ENCODE measurements around the gene THSD7B.

The THSD7B gene

DNA sequence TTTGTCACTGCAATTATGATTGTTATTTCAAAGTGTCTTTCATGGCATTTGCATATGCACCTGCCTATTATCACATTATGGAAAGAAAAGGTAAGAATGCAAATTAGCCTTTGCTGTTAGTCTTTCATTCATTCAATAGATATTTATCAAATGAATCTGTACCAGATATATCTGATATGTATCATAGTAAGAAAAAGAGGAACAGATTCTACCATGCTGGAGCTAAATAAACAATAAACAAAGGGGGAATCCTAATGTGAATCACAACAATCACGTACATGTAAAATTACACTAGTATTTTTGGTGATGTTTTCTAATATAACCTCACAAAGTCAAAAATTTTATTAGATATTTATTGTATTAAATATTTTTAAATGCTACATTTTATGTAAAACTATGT lies 446.4 kb downstream of the THSD7B start:
- Histone ChIP-seq H3K9me3 (ENCODE audit: control insufficient read depth, low read length) (no peaks in the 10 kb centered on the region), H3K9ac (ENCODE audit: low read length) (no peak overlapping the region), H2BK120ac (ENCODE audit: low read depth, low read length) (no peak overlapping the region), H2BK12ac (ENCODE audit: low read length in 2 of 2) (no peak overlapping the region), H3K27ac (ENCODE audit: low read length, poor library complexity, severe bottlenecking) (no peak overlapping the region), H2AFZ (ENCODE audit: low read depth, low read length) (no peak overlapping the region), H2AK5ac (ENCODE audit: low read length, severe bottlenecking) (no peak overlapping the region), H4K91ac (ENCODE audit: low read length) (no peak overlapping the region), H3K4me3 (ENCODE audit: insufficient read depth in 1 of 2, low read depth in 1 of 2, low read length in 2 of 2) (no peak overlapping the region), H3K23ac (ENCODE audit: low read length in 2 of 2) (no peak overlapping the region), H4K8ac (ENCODE audit: low read length) (no peak overlapping the region), H2BK15ac (ENCODE audit: low read depth, poor library complexity, severe bottlenecking) (no peak overlapping the region), H3K79me1 (replicated peaks; ENCODE audit: low read length, poor library complexity, severe bottlenecking) (no peaks in the 10 kb centered on the region), H3K4ac (ENCODE audit: low read depth in 1 of 2, low read length in 2 of 2) (no peak overlapping the region), H3K27me3 (ENCODE audit: control insufficient read depth in 1 of 2, insufficient read depth in 1 of 2, low read length in 2 of 2) (no peaks in the 10 kb centered on the region), H3K14ac (ENCODE audit: low read length in 2 of 2) (no peak overlapping the region), H3K4me1 (ENCODE audit: control insufficient read depth, insufficient read depth, low read depth, low read length) (peaks cover 2% of the 10 kb centered on the region), H2BK5ac (ENCODE audit: low read depth, low read length, poor library complexity, severe bottlenecking) (no peak overlapping the region), H3K36me3 (ENCODE audit: control insufficient read depth in 1 of 2, insufficient read depth in 2 of 2, low read depth in 1 of 2, low read length in 2 of 2) (no peaks in the 10 kb centered on the region), H3K18ac (ENCODE audit: low read depth in 1 of 2, low read length in 2 of 2) (no peak overlapping the region), H3K4me2 (ENCODE audit: low read length, poor library complexity, severe bottlenecking) (no peak overlapping the region)
- no peak for DNase-seq
- WGBS = no CpG with 5 or more reads among the region's 1 CpG

DNA sequence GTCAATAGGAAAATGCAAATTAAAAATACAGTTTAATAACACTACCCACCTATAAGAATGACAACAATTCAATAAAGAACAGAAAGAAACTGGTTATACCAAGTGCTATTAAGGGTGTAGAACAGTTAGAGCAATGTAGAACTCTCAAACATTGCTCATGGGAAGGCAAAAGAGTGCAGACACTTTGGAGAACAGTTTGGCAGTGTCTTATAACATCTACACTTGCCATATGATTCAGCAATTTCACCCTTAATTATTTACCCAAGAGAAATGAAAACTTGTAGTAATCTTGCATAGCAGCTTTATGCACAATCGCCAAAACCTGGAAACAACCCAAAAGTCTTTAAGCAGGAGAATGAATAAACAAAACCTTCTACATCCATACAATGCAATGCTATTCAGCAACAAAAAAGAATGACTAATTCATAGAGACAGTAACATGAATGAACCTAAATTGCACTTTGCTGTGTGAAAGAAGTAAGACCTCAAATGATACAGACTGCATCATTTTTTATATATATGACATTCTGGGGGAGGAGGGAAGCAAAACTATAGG lies 455.2 kb downstream of the THSD7B start:
- 89% methylated on average over 1 of the region's 1 CpG for WGBS

DNA sequence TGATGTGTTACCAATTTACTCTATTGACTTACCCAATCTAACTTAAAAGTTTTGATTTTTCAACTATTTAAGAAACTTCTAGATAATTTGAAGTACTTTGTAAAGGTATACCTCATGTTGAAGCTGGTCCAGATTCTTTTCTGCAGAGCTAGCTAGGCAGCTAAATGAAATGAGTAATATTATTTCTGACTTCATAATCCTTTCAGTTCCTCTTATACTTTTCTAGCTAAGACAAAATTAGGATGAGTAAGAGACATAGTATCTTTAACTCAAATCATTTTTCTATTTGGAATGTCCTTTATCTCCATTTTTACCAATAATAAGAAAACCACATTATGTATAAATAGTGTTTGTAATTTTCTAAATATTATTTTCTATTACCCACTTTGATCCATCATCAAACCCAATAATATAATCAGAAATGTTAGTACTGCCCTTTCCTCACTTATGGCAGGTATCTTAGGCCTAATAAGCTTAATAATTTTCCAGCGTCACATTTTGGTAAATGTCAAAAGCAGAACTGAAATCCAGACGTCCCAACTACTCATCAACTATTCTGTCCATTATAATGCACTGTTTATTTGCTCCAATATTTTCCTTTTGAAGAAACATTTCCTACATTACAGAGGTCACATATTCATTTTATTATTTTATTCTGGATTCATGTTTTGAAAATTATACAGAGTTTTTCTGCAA lies 456.6 kb downstream of the THSD7B start:
- WGBS = 75% methylated on average over 2 of the region's 2 CpGs
- H3K9ac ChIP-seq (ENCODE audit: low read length) = no peak overlapping the region

More for the DNA sequence above, 455.2 kb downstream of the THSD7B start:
- no peak overlapping the region for H3K23ac ChIP-seq (ENCODE audit: low read length in 2 of 2)
- no peak overlapping the region for H3K18ac ChIP-seq (ENCODE audit: low read depth in 1 of 2, low read length in 2 of 2)
- H3K4me1 ChIP-seq (ENCODE audit: control insufficient read depth, insufficient read depth, low read depth, low read length) = no peaks in the 10 kb centered on the region
- H3K14ac ChIP-seq (ENCODE audit: low read length in 2 of 2) = no peak overlapping the region
- no peaks in the 10 kb centered on the region for H3K79me1 ChIP-seq (replicated peaks; ENCODE audit: low read length, poor library complexity, severe bottlenecking)
- H4K91ac ChIP-seq (ENCODE audit: low read length) = no peak overlapping the region
- no peak overlapping the region for H2AK5ac ChIP-seq (ENCODE audit: low read length, severe bottlenecking)
- no peak overlapping the region for H4K8ac ChIP-seq (ENCODE audit: low read length)
- no peaks in the 10 kb centered on the region for H3K9me3 ChIP-seq (ENCODE audit: control insufficient read depth, low read length)
- H2BK15ac ChIP-seq (ENCODE audit: low read depth, poor library complexity, severe bottlenecking) = no peak overlapping the region
- H3K36me3 ChIP-seq (ENCODE audit: control insufficient read depth in 1 of 2, insufficient read depth in 2 of 2, low read depth in 1 of 2, low read length in 2 of 2) = no peaks in the 10 kb centered on the region
- H3K27ac ChIP-seq (ENCODE audit: low read length, poor library complexity, severe bottlenecking) = no peak overlapping the region
- H2BK5ac ChIP-seq (ENCODE audit: low read depth, low read length, poor library complexity, severe bottlenecking) = no peak overlapping the region
- no peak overlapping the region for H3K4me3 ChIP-seq (ENCODE audit: insufficient read depth in 1 of 2, low read depth in 1 of 2, low read length in 2 of 2)
- H2BK12ac ChIP-seq (ENCODE audit: low read length in 2 of 2) = no peak overlapping the region
- H3K27me3 ChIP-seq (ENCODE audit: control insufficient read depth in 1 of 2, insufficient read depth in 1 of 2, low read length in 2 of 2) = no peaks in the 10 kb centered on the region
- H3K4ac ChIP-seq (ENCODE audit: low read depth in 1 of 2, low read length in 2 of 2) = no peak overlapping the region
- no peak overlapping the region for H3K4me2 ChIP-seq (ENCODE audit: low read length, poor library complexity, severe bottlenecking)
- no peak overlapping the region for H2BK120ac ChIP-seq (ENCODE audit: low read depth, low read length)
- H2AFZ ChIP-seq (ENCODE audit: low read depth, low read length) = no peak overlapping the region
- no peak overlapping the region for H3K9ac ChIP-seq (ENCODE audit: low read length)
- no peak for DNase-seq

DNA sequence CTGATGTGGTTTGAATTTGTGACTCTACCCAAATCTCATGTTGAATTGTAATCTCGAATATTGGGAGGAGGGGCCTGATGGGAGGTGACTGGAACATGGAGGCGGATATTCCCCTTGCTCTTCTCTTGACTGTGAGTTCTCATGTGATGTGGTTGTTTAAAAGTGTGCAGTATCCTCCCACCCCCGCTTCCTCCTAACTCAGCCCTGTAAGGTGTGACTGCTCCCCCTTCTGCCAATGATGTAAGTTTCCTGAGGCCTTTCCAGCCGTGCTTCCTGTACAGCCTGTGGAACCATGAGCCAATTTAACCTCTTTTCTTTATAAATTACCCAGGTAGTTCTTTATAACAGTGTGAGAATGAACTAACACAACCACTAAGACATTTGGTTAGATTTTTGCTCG lies 458.4 kb downstream of the THSD7B start:
- no peak overlapping the region for H2AFZ ChIP-seq (ENCODE audit: low read depth, low read length)
- H3K27me3 ChIP-seq (ENCODE audit: control insufficient read depth in 1 of 2, insufficient read depth in 1 of 2, low read length in 2 of 2) = no peaks in the 10 kb centered on the region
- 72% methylated on average over 2 of the region's 5 CpGs for WGBS

More for the DNA sequence above, 456.6 kb downstream of the THSD7B start:
- Histone ChIP-seq H3K9me3 (ENCODE audit: control insufficient read depth, low read length) (no peaks in the 10 kb centered on the region), H2AFZ (ENCODE audit: low read depth, low read length) (no peak overlapping the region), H4K91ac (ENCODE audit: low read length) (no peak overlapping the region), H2BK15ac (ENCODE audit: low read depth, poor library complexity, severe bottlenecking) (no peak overlapping the region), H3K4me3 (ENCODE audit: insufficient read depth in 1 of 2, low read depth in 1 of 2, low read length in 2 of 2) (no peak overlapping the region), H3K4me1 (ENCODE audit: control insufficient read depth, insufficient read depth, low read depth, low read length) (no peaks in the 10 kb centered on the region), H2BK5ac (ENCODE audit: low read depth, low read length, poor library complexity, severe bottlenecking) (no peak overlapping the region), H3K36me3 (ENCODE audit: control insufficient read depth in 1 of 2, insufficient read depth in 2 of 2, low read depth in 1 of 2, low read length in 2 of 2) (no peaks in the 10 kb centered on the region), H3K18ac (ENCODE audit: low read depth in 1 of 2, low read length in 2 of 2) (no peak overlapping the region), H3K27ac (ENCODE audit: low read length, poor library complexity, severe bottlenecking) (no peak overlapping the region), H3K4ac (ENCODE audit: low read depth in 1 of 2, low read length in 2 of 2) (no peak overlapping the region), H4K8ac (ENCODE audit: low read length) (no peak overlapping the region), H3K4me2 (ENCODE audit: low read length, poor library complexity, severe bottlenecking) (no peak overlapping the region), H3K14ac (ENCODE audit: low read length in 2 of 2) (no peak overlapping the region), H3K23ac (ENCODE audit: low read length in 2 of 2) (no peak overlapping the region), H3K79me1 (replicated peaks; ENCODE audit: low read length, poor library complexity, severe bottlenecking) (no peaks in the 10 kb centered on the region), H2BK120ac (ENCODE audit: low read depth, low read length) (no peak overlapping the region), H2BK12ac (ENCODE audit: low read length in 2 of 2) (no peak overlapping the region), H2AK5ac (ENCODE audit: low read length, severe bottlenecking) (no peak overlapping the region), H3K27me3 (ENCODE audit: control insufficient read depth in 1 of 2, insufficient read depth in 1 of 2, low read length in 2 of 2) (no peaks in the 10 kb centered on the region)
- no peak for DNase-seq

More for the DNA sequence above, 458.4 kb downstream of the THSD7B start:
- H2BK12ac ChIP-seq (ENCODE audit: low read length in 2 of 2) = no peak overlapping the region
- no peaks in the 10 kb centered on the region for H3K9me3 ChIP-seq (ENCODE audit: control insufficient read depth, low read length)
- H3K23ac ChIP-seq (ENCODE audit: low read length in 2 of 2) = no peak overlapping the region
- H3K9ac ChIP-seq (ENCODE audit: low read length) = no peak overlapping the region
- H3K14ac ChIP-seq (ENCODE audit: low read length in 2 of 2) = no peak overlapping the region
- H3K4me3 ChIP-seq (ENCODE audit: insufficient read depth in 1 of 2, low read depth in 1 of 2, low read length in 2 of 2) = no peak overlapping the region
- no peak overlapping the region for H2BK120ac ChIP-seq (ENCODE audit: low read depth, low read length)
- no peak overlapping the region for H4K8ac ChIP-seq (ENCODE audit: low read length)
- H3K27ac ChIP-seq (ENCODE audit: low read length, poor library complexity, severe bottlenecking) = no peak overlapping the region
- H4K91ac ChIP-seq (ENCODE audit: low read length) = no peak overlapping the region
- H3K79me1 ChIP-seq (replicated peaks; ENCODE audit: low read length, poor library complexity, severe bottlenecking) = no peaks in the 10 kb centered on the region
- H3K4me2 ChIP-seq (ENCODE audit: low read length, poor library complexity, severe bottlenecking) = no peak overlapping the region
- H3K4me1 ChIP-seq (ENCODE audit: control insufficient read depth, insufficient read depth, low read depth, low read length) = no peaks in the 10 kb centered on the region
- H2BK15ac ChIP-seq (ENCODE audit: low read depth, poor library complexity, severe bottlenecking) = no peak overlapping the region
- no peak overlapping the region for H2BK5ac ChIP-seq (ENCODE audit: low read depth, low read length, poor library complexity, severe bottlenecking)
- no peak overlapping the region for H3K18ac ChIP-seq (ENCODE audit: low read depth in 1 of 2, low read length in 2 of 2)
- H3K4ac ChIP-seq (ENCODE audit: low read depth in 1 of 2, low read length in 2 of 2) = no peak overlapping the region
- H3K36me3 ChIP-seq (ENCODE audit: control insufficient read depth in 1 of 2, insufficient read depth in 2 of 2, low read depth in 1 of 2, low read length in 2 of 2) = no peaks in the 10 kb centered on the region
- DNase-seq = no peak
- H2AK5ac ChIP-seq (ENCODE audit: low read length, severe bottlenecking) = no peak overlapping the region

Measured in mesenchymal stem cell (in vitro differentiated cells and primary cell).